Measurements from ENCODE around the gene SETD2. TPM values are rescaled to one million over a fixed set of nuclear protein-coding genes. Genes with fewer than 3 reads are reported as not detected.

The SETD2 gene
- total RNA-seq, 1 experiment from 2014 or later = 60.2 TPM

DNA sequence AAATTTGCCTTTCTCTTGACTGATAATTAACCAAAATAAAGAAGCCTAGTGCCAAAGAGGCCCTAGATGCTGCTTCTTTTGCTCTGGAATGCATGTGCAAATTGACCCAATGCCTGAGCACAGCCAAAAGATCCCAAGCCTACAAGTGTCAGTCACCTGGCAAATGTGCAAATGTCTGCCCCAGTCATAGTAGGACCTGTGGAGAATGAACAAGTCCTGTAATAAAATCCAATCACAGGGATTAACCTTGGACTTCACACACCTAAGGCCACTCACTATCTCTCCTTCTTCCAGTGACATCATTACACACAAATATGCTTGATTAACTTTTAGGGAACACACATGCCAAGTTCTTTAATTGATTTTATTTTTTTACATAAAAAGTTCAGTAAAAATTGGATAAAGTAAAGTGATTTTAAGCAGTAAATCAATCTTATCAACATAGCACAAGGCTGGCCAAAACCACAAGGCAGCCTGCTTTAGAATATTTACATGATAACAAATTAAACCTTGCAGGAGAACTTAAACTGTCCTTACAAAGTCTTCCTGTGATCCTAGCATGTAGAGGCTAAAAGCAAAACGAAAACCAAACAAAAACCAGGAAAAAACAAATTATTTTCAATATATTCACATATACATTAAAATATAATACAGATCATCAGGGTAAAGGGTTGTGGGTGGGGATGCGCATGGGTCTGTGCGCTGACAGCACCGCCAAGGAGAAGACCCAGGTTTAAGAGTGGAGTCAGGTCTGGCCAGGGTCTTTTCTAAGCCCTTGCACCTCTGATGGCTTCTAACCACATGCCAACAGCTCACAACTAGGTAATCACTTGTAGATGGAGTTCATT is 147.6 kb downstream of the SETD2 start:
- Histone ChIP-seq H3K4me2 (ENCODE audit: low read depth, low read length, poor library complexity, severe bottlenecking) (peak overlapping the region; percentile 48), H3K27ac (ENCODE audit: low read length) (peak overlapping the region; percentile 78), H3K36me3 (ENCODE audit: insufficient read depth, low read length) (peaks cover 14% of the 10 kb centered on the region), H4K20me1 (ENCODE audit: insufficient read depth, low read depth, low read length) (peaks cover 8% of the 10 kb centered on the region; the same call in 1 of the 2 replicates), H3K27me3 (ENCODE audit: low read length) (no peaks in the 10 kb centered on the region), H3K9ac (ENCODE audit: low read length) (peak overlapping the region; percentile 45; the same call in 1 of the 2 replicates), H2AFZ (ENCODE audit: low read length) (no peak overlapping the region), H3K9me2 (replicated peaks; ENCODE audit: insufficient read depth, low read length) (no peaks in the 10 kb centered on the region), H3K9me3 (ENCODE audit: low read length) (no peaks in the 10 kb centered on the region), H3K4me3 (ENCODE audit: low read length) (no peak overlapping the region), H3K79me2 (ENCODE audit: low read length) (peaks cover 9% of the 10 kb centered on the region; the same call in 1 of the 2 replicates), H3K4me1 (ENCODE audit: low read length) (peaks cover 46% of the 10 kb centered on the region)
- no peak for DNase-seq

DNA sequence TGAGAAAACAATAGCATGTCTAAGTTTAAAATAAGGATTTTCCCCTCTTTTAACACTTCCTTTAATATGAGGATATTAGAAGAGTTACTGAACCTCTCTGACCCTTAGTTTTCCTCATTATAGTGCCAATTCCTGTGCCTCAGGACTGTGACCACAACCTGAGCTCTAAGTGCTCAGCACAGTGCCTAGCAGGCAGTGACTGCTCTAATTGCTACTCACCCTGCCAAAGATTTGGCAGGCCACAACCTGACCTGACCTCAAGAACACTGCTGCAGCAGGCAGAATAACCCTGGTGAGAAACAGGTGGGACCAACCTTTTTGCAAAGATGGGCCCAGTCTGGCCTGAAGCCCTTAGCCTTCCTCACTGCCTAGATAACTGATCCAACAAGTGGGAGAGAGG is 148.8 kb downstream of the SETD2 start:
- no peak overlapping the region for H3K9ac ChIP-seq (ENCODE audit: low read length)
- H3K9me2 ChIP-seq (replicated peaks; ENCODE audit: insufficient read depth, low read length) = no peaks in the 10 kb centered on the region
- no peak overlapping the region for H2AFZ ChIP-seq (ENCODE audit: low read length)
- peaks cover 8% of the 10 kb centered on the region; the same call in 1 of the 2 replicates for H4K20me1 ChIP-seq (ENCODE audit: insufficient read depth, low read depth, low read length)
- peaks cover 41% of the 10 kb centered on the region for H3K4me1 ChIP-seq (ENCODE audit: low read length)
- H3K27ac ChIP-seq (ENCODE audit: low read length) = no peak overlapping the region
- H3K27me3 ChIP-seq (ENCODE audit: low read length) = no peaks in the 10 kb centered on the region
- peaks cover 8% of the 10 kb centered on the region for H3K36me3 ChIP-seq (ENCODE audit: insufficient read depth, low read length)
- H3K4me2 ChIP-seq (ENCODE audit: low read depth, low read length, poor library complexity, severe bottlenecking) = no peak overlapping the region
- H3K79me2 ChIP-seq (ENCODE audit: low read length) = no peaks in the 10 kb centered on the region
- DNase-seq = no peak
- no peaks in the 10 kb centered on the region for H3K9me3 ChIP-seq (ENCODE audit: low read length)
- H3K4me3 ChIP-seq (ENCODE audit: low read length) = no peak overlapping the region

DNA sequence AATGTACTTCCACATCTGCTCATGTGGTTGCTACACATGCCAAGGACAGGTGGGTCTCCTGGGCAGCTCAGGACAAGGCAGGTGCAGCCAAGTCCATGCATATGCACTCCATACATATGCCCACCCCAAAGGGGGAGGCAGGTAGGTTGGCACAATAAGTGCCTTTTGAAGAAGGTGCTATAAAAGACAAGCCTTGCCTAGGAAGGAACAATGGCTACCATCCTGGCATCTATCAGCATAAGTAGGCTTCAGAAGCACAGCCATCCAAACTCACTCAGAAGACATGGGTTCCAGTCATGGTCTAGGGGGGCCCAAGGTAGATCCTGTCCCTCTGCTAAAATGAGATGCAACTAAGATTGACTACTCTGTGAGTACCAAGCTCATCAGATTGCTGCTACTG is 149.9 kb downstream of the SETD2 start:
- Histone ChIP-seq H3K27ac (ENCODE audit: low read length) (no peak overlapping the region), H3K27me3 (ENCODE audit: low read length) (no peaks in the 10 kb centered on the region), H3K36me3 (ENCODE audit: insufficient read depth, low read length) (peaks cover 5% of the 10 kb centered on the region), H3K9me3 (ENCODE audit: low read length) (no peaks in the 10 kb centered on the region), H3K79me2 (ENCODE audit: low read length) (no peaks in the 10 kb centered on the region), H3K4me3 (ENCODE audit: low read length) (no peak overlapping the region), H2AFZ (ENCODE audit: low read length) (no peak overlapping the region), H3K9ac (ENCODE audit: low read length) (no peak overlapping the region), H4K20me1 (ENCODE audit: insufficient read depth, low read depth, low read length) (peaks cover 8% of the 10 kb centered on the region; the same call in 1 of the 2 replicates), H3K9me2 (replicated peaks; ENCODE audit: insufficient read depth, low read length) (no peaks in the 10 kb centered on the region), H3K4me1 (ENCODE audit: low read length) (peaks cover 32% of the 10 kb centered on the region), H3K4me2 (ENCODE audit: low read depth, low read length, poor library complexity, severe bottlenecking) (no peak overlapping the region)
- no peak for DNase-seq

DNA sequence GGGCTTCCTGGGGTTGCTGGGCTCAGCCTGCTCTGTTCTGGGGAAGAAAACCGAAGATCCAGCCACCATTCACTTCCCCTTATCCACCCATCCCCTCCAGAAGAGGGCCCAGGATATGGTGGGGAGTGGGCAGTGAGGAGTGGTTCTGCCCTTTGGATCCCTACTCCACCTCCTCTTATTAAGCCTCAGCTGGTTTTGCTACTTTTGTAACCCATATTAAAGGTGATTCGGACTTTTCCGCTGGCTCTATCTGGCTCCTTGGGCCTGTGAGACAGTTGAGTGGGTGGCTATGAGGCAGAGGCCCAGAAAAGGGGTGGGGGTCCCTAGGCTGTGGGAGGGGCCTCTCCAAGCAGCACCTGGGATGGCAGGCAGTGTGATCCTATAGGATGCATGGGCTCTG is 150.7 kb downstream of the SETD2 start:
- H3K27me3 ChIP-seq (ENCODE audit: low read length) = no peaks in the 10 kb centered on the region
- H3K27ac ChIP-seq (ENCODE audit: low read length) = no peak overlapping the region
- no peak overlapping the region for H3K4me2 ChIP-seq (ENCODE audit: low read depth, low read length, poor library complexity, severe bottlenecking)
- H2AFZ ChIP-seq (ENCODE audit: low read length) = no peak overlapping the region
- no peaks in the 10 kb centered on the region for H3K9me3 ChIP-seq (ENCODE audit: low read length)
- peaks cover 12% of the 10 kb centered on the region for H3K36me3 ChIP-seq (ENCODE audit: insufficient read depth, low read length)
- no peak overlapping the region for H3K4me3 ChIP-seq (ENCODE audit: low read length)
- no peak for DNase-seq
- peaks cover 8% of the 10 kb centered on the region; the same call in 1 of the 2 replicates for H4K20me1 ChIP-seq (ENCODE audit: insufficient read depth, low read depth, low read length)
- H3K9ac ChIP-seq (ENCODE audit: low read length) = no peak overlapping the region
- no peaks in the 10 kb centered on the region for H3K79me2 ChIP-seq (ENCODE audit: low read length)
- H3K9me2 ChIP-seq (replicated peaks; ENCODE audit: insufficient read depth, low read length) = no peaks in the 10 kb centered on the region
- H3K4me1 ChIP-seq (ENCODE audit: low read length) = peaks cover 24% of the 10 kb centered on the region

DNA sequence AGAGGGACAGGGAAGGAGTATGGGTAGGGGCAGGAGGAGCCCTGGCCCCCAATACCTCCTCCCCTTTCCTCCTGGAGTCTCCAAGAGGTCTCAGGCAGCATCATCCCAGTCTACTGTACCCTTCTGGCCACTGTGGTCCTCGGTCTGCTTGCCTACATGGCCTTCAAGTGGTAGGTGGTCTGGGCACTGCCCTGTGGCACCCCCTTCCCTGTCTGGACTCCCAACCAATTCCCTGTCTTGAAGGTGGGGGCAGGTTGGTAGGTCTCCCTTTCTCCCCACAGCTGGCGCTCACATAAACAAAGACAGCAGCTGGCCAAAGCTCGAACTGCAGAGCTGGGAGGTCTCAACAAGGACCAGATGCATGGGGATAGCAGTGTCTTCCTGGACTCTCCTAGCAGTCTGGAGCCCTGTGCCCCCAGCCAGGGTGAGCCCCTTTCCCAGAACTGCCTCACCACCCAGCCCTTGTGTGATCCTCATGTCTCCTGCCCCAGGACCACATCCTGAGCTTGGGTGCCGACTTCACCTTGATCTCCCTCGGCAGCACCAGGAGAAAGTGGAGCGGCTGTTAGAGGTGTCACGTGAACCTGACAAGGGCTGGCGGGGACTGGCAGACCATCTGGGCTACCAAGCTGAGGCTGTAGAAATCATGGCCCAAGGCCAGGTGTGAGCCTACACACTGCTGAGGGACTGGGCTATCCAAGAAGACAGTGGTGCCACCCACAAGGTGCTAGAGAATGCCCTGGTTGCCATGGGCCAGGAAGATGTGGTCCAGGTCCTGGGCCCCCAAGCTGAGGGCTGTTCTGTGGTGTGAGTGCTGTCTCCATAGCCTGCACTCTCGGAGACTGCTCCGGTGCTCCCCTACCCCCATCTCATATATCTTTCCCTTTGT is 151.3 kb downstream of the SETD2 start:
- Histone ChIP-seq H3K36me3 (ENCODE audit: insufficient read depth, low read length) (peaks cover 12% of the 10 kb centered on the region), H3K27ac (ENCODE audit: low read length) (no peak overlapping the region)

DNA sequence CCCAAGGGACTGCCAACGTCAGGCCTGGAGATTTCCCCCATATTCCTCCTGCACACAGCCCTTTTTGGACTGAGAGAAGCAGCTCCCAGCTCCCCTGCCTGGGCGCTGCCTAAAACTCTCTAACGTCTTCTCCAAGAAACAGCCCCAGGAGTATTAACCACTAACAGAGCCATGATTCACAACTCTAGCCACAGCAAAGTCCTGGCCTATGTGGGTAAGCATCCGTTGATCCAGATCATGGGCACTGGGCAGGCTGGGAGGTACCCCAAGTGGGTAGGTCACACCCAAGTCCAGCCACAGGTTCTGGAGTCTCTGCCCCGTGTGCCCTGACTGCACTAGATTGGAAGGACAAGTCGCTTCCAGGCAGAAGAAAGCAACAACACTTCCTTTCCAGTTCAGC is 152.5 kb downstream of the SETD2 start:
- Histone ChIP-seq H3K4me2 (ENCODE audit: low read depth, low read length, poor library complexity, severe bottlenecking) (no peak overlapping the region), H3K4me3 (ENCODE audit: low read length) (no peak overlapping the region), H3K9me3 (ENCODE audit: low read length) (no peaks in the 10 kb centered on the region), H3K36me3 (ENCODE audit: insufficient read depth, low read length) (peaks cover 11% of the 10 kb centered on the region), H4K20me1 (ENCODE audit: insufficient read depth, low read depth, low read length) (no peaks in the 10 kb centered on the region), H3K27ac (ENCODE audit: low read length) (no peak overlapping the region), H3K79me2 (ENCODE audit: low read length) (no peaks in the 10 kb centered on the region), H3K9me2 (replicated peaks; ENCODE audit: insufficient read depth, low read length) (no peaks in the 10 kb centered on the region), H3K4me1 (ENCODE audit: low read length) (peaks cover 9% of the 10 kb centered on the region), H2AFZ (ENCODE audit: low read length) (no peak overlapping the region), H3K9ac (ENCODE audit: low read length) (no peak overlapping the region), H3K27me3 (ENCODE audit: low read length) (no peaks in the 10 kb centered on the region)
- no peak for DNase-seq

More for the DNA sequence above, 151.3 kb downstream of the SETD2 start:
- no peaks in the 10 kb centered on the region for H3K79me2 ChIP-seq (ENCODE audit: low read length)
- H3K9me2 ChIP-seq (replicated peaks; ENCODE audit: insufficient read depth, low read length) = no peaks in the 10 kb centered on the region
- no peaks in the 10 kb centered on the region for H3K27me3 ChIP-seq (ENCODE audit: low read length)
- DNase-seq = no peak
- H4K20me1 ChIP-seq (ENCODE audit: insufficient read depth, low read depth, low read length) = peaks cover 7% of the 10 kb centered on the region; the same call in 1 of the 2 replicates
- no peak overlapping the region for H3K4me2 ChIP-seq (ENCODE audit: low read depth, low read length, poor library complexity, severe bottlenecking)
- no peak overlapping the region for H3K9ac ChIP-seq (ENCODE audit: low read length)
- H3K4me3 ChIP-seq (ENCODE audit: low read length) = no peak overlapping the region
- H2AFZ ChIP-seq (ENCODE audit: low read length) = no peak overlapping the region
- H3K4me1 ChIP-seq (ENCODE audit: low read length) = peaks cover 17% of the 10 kb centered on the region
- no peaks in the 10 kb centered on the region for H3K9me3 ChIP-seq (ENCODE audit: low read length)

DNA sequence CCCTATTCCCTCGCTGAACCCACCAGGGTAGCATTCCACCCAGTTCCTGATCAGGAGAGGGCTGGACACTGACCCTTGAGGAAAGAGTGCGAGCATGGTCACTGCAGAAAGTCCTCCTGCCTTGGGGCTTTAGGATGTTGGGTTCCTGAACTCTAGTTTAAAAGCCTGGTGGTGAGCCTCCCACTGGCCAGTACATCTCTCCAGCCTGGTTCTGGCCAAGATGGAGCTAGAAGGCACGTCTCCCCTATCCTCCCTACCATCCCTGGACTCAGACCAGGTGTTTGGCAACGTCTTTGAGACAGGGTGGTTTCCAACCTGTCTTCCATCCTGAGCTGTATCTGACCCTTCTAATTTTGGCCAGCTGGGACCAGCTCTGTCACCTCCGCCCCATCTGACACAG is 153.0 kb downstream of the SETD2 start:
- H3K9me2 ChIP-seq (replicated peaks; ENCODE audit: insufficient read depth, low read length) = no peaks in the 10 kb centered on the region
- H3K27ac ChIP-seq (ENCODE audit: low read length) = no peak overlapping the region
- H2AFZ ChIP-seq (ENCODE audit: low read length) = no peak overlapping the region
- no peaks in the 10 kb centered on the region for H3K27me3 ChIP-seq (ENCODE audit: low read length)
- H3K4me3 ChIP-seq (ENCODE audit: low read length) = no peak overlapping the region
- H3K36me3 ChIP-seq (ENCODE audit: insufficient read depth, low read length) = peaks cover 7% of the 10 kb centered on the region
- H3K9me3 ChIP-seq (ENCODE audit: low read length) = no peaks in the 10 kb centered on the region
- H3K4me2 ChIP-seq (ENCODE audit: low read depth, low read length, poor library complexity, severe bottlenecking) = no peak overlapping the region
- H3K79me2 ChIP-seq (ENCODE audit: low read length) = no peaks in the 10 kb centered on the region
- no peak for DNase-seq
- H4K20me1 ChIP-seq (ENCODE audit: insufficient read depth, low read depth, low read length) = 0 out of 2 replicates have a peak, but pooled peaks cover 4% of the 10 kb centered on the region
- no peak overlapping the region for H3K9ac ChIP-seq (ENCODE audit: low read length)
- H3K4me1 ChIP-seq (ENCODE audit: low read length) = peaks cover 5% of the 10 kb centered on the region

Data from Karpas-422 (cell line).